GM18520 (cell line): ENCODE measurements around the gene SLC2A8.

Source experiments
- ATAC-seq: cut with Tn5 transposase; IDR thresholded peaks from one replicate; pipeline ENCODE4 v1.9.1; 2021; ENCODE audit not compliant: unreplicated experiment

The SLC2A8 gene

DNA sequence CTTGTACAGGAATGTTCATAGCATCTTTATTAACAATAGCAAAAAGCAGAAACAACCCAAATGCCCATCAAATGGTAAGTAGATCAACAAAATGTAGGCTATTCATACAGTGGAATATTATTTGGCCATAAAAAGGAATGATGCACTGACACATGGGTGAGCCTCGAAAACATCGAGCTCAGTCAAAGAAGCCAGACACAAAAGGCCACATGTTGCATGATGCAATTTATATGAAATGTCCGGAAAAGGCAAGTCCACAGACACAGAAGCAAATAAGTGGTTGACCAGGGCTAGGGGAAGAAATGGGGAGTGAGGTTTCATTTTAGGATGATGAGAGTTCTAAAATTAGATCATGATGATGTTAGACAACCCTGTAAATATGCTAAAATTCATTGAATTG is 16.5 kb upstream of the SLC2A8 start:
- no peak for ATAC-seq

GRCh38 chr9:127382541-127382940 is 14.4 kb upstream of the SLC2A8 start:
- no peak for ATAC-seq

- no peak for ATAC-seq
Measured at GRCh38 chr9:127384016-127384730, 12.8 kb upstream of the SLC2A8 start.

DNA sequence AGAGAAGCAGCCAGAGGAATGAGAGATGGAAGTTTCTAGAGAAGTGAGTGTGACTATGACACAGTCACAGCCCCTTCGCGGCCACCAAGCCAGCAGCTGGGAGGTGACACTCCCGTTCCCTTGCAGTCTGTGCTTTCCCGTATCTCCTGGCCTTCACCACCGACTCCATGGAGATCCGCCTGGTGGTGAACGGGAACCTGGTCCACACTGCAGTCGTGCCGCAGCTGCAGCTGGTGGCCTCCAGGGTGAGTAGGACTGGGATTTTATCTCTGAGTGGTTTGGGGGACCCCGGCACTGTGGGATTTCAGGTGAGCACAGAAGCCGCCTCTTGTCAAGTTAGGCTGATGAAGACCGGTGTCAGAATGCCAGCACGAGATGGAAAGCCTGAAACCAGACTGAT is 12.1 kb upstream of the SLC2A8 start:
- ATAC-seq: no peak

- ATAC-seq: no peak
Measured at GRCh38 chr9:127386249-127386648, 10.7 kb upstream of the SLC2A8 start.

DNA sequence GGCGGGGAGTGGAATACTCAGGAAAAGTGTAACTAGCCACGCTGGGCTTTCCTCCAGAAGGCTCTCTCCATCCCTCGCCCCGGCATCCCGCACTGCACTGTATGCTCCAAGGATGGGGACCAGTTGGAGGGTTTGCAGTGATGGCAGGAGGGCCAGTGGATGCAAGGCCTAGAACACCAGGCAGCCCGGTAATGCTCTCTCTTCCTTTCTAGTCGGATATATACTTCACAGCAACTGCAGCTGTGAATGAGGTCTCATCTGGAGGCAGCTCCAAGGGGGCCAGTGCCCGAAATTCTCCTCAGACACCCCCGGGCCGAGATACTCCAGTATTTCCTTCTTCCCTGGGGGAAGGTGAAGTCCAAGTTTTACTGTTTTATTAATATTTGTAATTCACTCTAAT is 10.0 kb upstream of the SLC2A8 start:
- ATAC-seq: no peak

DNA sequence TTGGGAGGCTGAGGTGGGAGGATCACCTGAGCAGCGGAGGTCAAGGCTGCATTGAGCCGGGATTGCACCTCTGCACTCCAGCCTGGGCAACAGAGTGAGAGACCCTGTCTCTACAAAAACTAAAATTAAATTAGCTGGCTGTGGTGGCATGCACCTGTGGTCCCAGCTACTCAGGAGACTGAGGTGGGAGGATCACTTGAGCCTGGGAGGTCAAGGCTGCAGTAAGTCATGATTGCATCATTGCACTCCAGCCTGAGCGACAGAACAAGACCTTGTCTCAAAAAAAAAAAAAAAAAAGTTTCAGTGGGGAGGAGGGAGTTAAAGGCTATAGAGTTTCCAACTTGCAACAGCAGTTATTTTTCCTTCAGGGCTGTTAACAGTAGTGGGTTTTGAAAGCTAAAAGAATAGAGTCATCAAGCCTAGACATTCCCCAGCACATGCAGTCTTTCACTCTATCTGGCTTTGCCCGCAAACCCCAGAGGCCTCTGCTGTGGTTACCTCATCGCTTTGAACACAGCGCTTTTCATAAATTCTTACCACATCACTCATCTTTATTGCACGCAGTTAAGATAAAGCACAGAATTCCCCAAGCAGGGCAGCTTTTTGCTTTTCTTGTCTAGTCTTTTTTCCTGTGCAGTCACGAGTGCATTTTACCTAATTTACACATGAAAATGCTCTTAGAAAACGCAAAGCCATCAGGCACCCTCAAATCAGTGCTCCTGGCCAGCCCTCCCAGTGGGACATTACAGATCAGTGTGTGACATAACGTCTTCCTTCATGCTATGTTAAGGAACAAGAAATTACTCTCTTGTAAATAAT is 8.7 kb upstream of the SLC2A8 start:
- peak; percentile 49 for ATAC-seq

DNA sequence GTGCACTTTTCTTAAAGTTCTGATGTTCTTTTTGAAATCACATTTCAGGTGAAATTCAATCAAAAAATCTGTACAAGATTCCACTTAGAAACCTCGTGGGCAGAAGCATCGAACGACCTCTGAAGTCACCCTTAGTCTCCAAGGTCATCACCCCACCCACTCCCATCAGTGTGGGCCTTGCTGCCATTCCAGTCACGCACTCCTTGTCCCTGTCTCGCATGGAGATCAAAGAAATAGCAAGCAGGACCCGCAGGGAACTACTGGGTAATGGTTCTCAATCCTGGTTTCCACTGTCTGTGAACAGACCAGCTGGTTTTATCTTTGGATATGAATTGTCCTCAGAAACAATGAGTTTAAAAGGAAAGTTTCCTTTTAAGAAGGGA is 8.1 kb upstream of the SLC2A8 start:
- no peak for ATAC-seq

- no peak for ATAC-seq
Measured at GRCh38 chr9:127389381-127390247, 7.4 kb upstream of the SLC2A8 start.

GRCh38 chr9:127390248-127390545 is 6.8 kb upstream of the SLC2A8 start:
- no peak for ATAC-seq

DNA sequence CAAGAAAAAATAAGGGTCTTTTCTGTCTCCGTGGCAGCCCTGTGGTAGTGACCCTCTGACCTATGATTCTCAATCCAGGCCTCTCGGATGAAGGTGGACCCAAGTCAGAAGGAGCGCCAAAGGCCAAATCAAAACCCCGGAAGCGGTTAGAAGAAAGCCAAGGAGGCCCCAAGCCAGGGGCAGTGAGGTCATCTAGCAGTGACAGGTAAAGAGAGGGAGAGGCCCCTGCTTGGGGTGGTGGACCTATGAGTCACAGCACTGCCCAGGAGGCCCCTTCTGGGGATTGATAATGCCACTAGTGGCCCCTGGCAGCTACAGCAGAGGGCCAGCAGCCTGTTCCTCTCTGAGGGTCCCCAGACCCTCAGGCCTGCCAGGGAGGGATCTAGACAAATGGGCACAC is 6.4 kb upstream of the SLC2A8 start:
- no peak for ATAC-seq

GRCh38 chr9:127392166-127392565 is 4.8 kb upstream of the SLC2A8 start:
- no peak for ATAC-seq

DNA sequence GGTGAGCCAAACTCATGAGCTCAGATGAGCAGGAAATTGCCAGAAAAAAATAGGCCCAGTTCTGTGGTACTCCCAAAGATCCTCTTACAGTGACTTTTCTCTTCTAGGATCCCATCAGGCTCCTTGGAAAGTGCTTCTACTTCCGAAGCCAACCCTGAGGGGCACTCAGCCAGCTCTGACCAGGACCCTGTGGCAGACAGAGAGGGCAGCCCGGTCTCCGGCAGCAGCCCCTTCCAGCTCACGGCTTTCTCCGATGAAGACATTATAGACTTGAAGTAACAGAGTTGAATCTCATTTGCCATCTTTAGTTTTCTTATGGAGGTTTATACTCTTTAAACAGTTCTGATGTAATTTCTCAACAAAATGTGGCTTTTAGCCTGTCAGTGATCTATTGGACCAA is 4.0 kb upstream of the SLC2A8 start:
- no peak for ATAC-seq

DNA sequence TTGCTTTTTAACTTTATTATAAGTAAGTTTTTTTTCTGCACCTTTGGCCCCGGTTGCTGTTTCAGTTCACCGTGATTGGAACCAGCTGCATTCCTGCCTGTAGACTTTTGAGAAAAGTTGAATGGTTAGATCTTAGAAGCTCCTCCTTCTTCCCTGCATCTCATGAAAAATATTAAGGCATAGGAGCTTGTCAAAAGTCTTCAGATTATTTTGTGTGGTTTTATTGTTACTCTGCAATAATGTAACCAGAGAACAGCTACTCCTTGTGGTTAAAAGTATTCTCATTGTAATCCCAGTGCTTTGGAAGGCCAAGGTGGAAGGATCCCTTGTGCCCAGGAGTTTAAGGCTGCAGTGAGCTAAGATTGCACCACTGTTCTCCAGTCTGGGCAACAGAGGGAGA is 3.3 kb upstream of the SLC2A8 start:
- ATAC-seq: no peak

DNA sequence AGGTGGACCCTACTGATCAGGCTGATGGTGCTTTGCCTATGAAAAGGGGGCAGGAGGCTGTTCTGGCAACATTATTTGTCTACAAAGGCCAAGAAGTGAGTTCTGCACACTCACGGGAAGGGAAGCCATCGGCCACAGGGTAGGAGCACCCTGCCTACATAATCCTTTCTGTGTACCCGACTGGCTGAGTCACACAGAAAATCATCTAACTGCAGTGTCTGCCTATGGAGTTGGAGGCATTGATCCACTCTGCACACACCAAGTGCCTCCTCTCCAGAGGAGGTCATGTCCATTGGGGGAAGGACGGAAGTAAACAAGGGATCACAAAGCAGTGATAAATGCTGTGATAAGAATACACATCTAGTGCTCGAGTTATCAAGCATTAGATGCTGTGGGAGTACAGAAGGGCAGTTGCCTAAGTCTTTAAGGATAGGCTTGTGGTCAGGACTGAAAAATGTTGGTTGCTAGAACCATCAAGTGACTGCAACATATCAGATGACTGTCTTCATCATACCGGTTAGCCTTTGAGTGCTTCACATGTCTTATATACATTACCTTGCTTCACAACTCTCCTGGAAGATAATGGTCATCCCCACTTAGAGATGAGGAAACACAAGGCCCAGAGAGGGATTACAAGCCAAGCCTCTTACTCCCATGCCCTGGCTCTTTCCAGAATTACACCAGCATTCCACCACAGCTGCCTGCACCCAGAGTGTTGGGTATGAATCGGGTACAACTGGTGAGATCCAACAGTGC is 1.3 kb upstream of the SLC2A8 start:
- no peak for ATAC-seq

GRCh38 chr9:127396253-127396807 is 639 bp upstream of the SLC2A8 start:
- no peak for ATAC-seq

DNA sequence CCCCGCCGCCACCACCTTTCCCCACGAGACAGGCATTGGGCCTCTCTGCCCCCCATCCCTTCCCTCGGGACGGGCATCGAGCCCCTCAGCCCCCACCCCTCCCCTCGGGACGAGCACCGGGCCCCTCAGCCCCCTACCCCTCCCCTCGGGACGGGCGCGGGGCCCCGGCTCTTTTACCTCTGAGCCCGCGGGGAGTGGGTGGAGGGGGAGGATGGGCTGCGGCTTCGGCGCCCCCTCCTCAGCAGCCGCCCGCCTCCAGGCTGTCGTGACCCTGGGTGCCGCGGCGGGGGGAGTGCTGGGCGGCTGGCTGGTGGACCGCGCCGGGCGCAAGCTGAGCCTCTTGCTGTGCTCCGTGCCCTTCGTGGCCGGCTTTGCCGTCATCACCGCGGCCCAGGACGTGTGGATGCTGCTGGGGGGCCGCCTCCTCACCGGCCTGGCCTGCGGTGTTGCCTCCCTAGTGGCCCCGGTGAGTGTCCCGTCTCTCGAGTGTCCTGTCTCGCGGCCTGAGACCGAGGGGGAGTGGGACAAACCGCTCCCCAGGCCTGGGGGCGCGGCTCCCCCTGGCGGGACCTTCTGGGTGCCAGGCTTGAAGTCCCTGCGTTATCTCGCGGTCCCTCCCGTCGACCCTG is 791 bp downstream of the SLC2A8 start:
- no peak for ATAC-seq

DNA sequence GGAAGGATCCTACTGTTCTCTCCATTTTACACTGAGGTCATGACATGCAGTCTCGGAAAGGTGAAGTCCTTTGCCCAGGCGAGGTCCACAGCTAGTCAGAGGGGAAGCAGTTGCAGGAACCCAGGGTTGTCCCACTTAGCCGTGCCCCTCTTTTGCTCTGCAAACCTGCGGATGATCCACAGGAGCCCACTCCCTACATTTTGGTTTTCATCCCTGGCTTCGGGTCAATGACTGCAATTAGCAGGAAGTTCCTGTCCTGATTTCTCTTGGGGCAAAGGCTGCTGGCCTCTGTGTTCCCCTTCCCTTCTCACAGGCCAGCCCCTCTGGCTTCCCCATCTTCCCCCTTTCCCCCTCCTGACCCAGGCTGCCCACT is 1.3 kb downstream of the SLC2A8 start:
- no peak for ATAC-seq

- no peak for ATAC-seq
Measured at GRCh38 chr9:127398715-127399400, 1.9 kb downstream of the SLC2A8 start.

DNA sequence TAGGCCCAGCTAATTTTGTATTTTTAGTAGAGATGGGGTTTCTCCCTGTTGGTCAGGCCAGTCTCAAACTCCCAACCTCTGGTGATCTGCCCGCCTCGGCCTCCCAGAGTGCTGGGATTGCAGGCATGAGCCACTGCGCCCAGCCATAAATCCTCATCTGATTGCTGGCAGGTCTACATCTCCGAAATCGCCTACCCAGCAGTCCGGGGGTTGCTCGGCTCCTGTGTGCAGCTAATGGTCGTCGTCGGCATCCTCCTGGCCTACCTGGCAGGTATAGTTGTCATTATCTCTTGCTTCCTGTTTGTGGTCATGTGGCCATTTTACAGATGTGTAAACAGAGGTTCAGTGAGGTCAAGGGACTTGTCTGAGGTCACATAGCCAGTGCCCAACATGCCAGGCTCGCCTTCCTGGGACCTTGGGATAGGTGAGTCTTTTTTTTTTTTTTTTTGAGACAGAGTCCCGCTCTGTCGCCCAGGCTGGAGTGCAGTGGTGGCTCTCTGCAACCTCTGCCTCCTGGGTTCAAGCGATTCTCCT is 2.8 kb downstream of the SLC2A8 start:
- ATAC-seq: no peak
